ENCODE data around the gene NLRP2B.
"Not testable (repeated sequence)": the region's sequence is repeated elsewhere in the genome, so short reads cannot be mapped to it uniquely, and the experiment has no call there.

Gene NLRP2B

DNA sequence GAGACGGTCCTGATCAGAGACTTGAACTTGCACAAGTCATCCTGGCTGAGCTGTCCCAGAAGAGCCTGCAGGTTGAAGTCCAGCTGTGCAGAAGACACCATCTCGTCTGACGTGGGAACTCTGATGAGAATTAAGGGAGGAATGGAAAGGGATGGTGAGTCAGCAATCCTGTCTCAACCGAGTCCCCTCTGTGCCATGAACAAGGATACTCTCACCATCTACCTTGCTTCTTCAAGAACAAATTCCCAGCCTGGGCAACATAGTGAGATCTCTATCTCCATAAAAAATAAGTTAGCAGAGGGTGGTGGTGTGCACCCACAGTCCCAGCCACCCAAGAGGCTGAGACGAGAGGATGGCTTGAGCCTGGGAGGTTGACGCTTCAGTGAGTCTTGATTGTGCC lies at the start of gene NLRP2B:
TSS of gene NLRP2B (minus strand) at position 101 of the 400 bp plus-strand sequence.
- DNase-seq (ENCODE audit: low read depth), result no peak
- TF ChIP-seq, protein P1, sequence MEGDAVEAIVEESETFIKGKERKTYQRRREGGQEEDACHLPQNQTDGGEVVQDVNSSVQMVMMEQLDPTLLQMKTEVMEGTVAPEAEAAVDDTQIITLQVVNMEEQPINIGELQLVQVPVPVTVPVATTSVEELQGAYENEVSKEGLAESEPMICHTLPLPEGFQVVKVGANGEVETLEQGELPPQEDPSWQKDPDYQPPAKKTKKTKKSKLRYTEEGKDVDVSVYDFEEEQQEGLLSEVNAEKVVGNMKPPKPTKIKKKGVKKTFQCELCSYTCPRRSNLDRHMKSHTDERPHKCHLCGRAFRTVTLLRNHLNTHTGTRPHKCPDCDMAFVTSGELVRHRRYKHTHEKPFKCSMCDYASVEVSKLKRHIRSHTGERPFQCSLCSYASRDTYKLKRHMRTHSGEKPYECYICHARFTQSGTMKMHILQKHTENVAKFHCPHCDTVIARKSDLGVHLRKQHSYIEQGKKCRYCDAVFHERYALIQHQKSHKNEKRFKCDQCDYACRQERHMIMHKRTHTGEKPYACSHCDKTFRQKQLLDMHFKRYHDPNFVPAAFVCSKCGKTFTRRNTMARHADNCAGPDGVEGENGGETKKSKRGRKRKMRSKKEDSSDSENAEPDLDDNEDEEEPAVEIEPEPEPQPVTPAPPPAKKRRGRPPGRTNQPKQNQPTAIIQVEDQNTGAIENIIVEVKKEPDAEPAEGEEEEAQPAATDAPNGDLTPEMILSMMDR (IDR thresholded peaks at IDR 0.05; ENCODE audit: control insufficient read depth, insufficient read depth, low read depth, low read length, missing control alignments), result no peak
- H3K4me3 ChIP-seq (ENCODE audit: control insufficient read depth, low read depth, low read length), result no peak within 1 kb of the TSS

DNA sequence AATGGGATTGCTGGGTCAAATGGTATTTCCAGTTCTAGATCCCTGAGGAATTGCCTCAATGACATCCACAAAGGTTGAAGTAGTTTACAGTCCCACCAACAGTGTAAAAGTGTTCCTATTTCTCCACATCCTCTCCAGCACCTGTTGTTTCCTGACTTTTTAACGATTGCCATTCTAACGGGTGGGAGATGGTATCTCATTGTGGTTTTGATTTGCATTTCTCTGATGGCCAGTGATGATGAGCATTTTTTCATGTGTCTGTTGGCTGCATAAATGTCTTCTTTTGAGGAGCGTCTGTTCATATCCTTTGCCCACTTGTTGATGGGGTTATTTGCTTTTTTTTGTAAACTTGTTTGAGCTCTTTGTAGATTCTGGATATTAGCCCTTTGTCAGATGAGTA lies 45.9 kb upstream of the NLRP2B start:
- not testable (repeated sequence) for H3K4me3 ChIP-seq (ENCODE audit: control insufficient read depth, low read depth, low read length); DNase-seq (ENCODE audit: low read depth)

DNA sequence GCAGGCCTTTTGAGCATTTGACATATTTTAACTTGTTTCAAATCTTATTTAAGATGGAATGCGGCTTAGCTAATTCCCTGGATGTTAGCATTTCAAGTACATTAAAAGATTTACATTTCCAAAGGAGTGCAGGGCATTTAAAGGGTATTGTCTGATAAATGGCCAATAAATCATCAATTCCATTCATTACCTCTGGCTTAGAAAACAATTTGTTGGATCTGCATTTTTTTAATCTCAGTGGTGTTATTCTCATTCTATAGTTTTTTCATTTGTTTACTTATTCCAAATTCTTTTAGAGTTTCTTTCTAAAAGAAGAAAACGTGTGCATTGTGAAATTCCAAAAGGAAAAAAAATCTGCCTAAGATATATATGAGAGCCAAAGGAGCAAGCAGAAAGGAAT lies 1.3 kb upstream of the NLRP2B start:
- H3K4me3 ChIP-seq (ENCODE audit: control insufficient read depth, low read depth, low read length), result no peak overlapping the region
- TF ChIP-seq, protein P1 (IDR thresholded peaks at IDR 0.05; ENCODE audit: control insufficient read depth, insufficient read depth, low read depth, low read length, missing control alignments), result no peak
- DNase-seq (ENCODE audit: low read depth), result no peak

DNA sequence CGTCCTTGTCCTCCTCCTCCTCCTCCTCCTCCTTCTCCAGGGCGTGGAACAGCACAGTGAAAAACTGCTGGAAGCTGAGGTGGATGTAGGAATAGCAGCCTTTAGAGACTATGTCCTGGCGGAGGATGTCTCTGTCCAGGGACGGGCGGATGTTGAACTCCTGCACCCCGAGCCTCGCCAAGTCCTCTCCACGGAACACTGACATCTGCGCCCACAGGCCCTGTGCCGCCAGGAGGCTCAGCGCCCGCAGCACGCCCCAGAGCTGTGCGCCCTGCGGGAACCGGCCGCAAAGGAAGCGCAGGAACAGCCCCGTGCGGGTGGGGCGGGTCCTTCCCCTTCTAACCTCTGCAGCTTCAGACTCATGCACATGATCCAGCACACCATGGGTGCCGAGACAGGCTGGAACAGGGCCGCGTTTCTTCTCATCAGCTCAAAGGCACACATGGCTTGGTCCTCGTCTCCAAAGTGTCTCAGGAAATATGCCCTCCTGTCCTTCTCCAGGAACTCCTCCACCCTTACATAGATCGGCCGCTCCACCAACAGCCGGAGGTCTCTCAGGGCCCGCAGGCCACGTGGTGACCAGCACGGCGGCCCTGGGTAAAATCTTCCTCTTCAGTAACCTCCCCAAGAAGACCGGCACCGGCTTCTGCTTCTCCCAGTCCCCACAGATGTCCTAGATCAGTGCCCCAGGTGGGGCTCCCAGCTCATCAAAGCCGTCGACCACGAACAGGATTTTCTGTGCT lies 1.2 kb downstream of the NLRP2B start:
- H3K4me3 ChIP-seq (ENCODE audit: control insufficient read depth, low read depth, low read length), result no peak overlapping the region
- TF ChIP-seq, protein P1 (IDR thresholded peaks at IDR 0.05; ENCODE audit: control insufficient read depth, insufficient read depth, low read depth, low read length, missing control alignments), result no peak
- no peak for DNase-seq (ENCODE audit: low read depth)

DNA sequence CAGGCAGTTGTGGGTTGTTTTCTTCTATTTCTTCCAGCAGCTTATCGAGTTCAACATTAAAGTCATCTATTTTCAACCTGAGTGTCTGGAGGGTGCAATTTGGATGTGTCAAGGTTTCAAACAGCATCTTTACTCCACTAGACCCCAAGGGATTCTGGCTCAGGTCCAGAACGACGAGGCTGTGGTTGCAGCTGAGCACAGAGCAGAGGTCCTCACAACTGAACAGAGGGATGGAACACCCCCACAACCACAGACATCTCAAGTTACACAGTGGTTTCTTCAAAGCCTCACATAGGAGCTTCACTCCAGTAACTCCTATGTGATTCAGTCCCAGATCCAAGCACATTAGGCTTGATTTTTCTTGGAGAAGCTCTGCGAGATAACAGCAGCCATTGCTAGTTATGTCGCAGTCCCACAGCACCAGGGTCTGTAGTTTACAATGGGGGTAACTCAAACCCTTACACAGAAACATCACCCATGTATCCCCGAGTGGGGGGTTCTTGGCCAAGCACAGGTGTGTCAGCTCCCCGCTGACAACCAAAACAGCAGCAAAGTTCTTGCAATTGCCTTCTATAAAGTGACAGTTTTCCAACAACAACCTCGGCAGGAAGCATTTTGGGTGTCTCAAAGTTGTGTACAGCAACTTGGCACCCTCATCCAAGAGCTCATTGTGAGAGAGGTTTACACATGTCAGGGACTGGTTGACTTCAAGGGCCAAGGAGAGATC lies 2.8 kb downstream of the NLRP2B start:
- no peak for DNase-seq (ENCODE audit: low read depth)
- H3K4me3 ChIP-seq (ENCODE audit: control insufficient read depth, low read depth, low read length), result no peak overlapping the region
- TF ChIP-seq, protein P1 (IDR thresholded peaks at IDR 0.05; ENCODE audit: control insufficient read depth, insufficient read depth, low read depth, low read length, missing control alignments), result no peak

DNA sequence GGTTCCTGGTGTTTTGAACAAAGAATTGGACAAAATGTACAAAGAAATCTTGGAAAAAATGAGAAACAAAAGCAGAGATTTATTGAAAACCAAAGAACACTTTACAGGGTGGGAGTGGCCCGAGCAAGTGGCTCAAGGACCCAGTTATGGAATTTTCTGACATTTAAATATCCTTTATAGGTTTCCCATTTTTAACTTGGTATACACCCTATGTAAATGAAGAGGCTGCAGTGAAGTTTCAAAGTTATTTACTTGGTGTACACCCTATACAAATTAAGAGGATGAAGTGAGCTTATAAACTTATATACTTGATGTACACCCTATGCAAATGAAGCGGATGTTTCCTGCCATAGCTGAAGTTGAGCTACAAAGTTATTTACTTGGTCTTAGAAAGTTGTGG lies 4.7 kb downstream of the NLRP2B start:
- DNase-seq (ENCODE audit: low read depth), result no peak
- TF ChIP-seq, protein P1 (IDR thresholded peaks at IDR 0.05; ENCODE audit: control insufficient read depth, insufficient read depth, low read depth, low read length, missing control alignments), result no peak
- no peak overlapping the region for H3K4me3 ChIP-seq (ENCODE audit: control insufficient read depth, low read depth, low read length)

DNA sequence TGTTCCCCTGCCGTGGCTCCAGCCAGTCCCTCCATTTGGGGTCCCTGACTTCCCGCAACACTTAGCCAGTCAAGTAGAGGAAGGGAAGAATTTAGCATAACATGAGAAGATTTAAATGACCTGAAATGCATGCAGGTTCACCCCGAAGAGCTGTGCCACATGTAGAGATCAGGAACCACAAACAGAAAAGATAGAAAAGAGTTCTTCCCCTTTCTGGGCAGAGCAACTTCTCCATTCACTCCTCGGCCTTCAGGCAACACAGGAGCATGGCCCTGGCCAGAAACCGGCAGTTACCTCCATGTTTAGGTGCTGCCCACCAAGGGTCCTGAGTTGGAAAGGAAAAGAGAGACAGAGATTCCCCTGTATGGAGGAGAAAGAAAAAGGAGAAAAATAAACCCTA lies 5.2 kb downstream of the NLRP2B start:
- TF ChIP-seq, protein P1 (IDR thresholded peaks at IDR 0.05; ENCODE audit: control insufficient read depth, insufficient read depth, low read depth, low read length, missing control alignments), result no peak
- DNase-seq (ENCODE audit: low read depth), result no peak
- H3K4me3 ChIP-seq (ENCODE audit: control insufficient read depth, low read depth, low read length), result no peak overlapping the region

All from AG09309 (cell line).